ENCODE results near the gene LRRC75A.
"Not testable (repeated sequence)": the region's sequence is repeated elsewhere in the genome, so short reads cannot be mapped to it uniquely, and the experiment has no call there.

The LRRC75A gene

DNA sequence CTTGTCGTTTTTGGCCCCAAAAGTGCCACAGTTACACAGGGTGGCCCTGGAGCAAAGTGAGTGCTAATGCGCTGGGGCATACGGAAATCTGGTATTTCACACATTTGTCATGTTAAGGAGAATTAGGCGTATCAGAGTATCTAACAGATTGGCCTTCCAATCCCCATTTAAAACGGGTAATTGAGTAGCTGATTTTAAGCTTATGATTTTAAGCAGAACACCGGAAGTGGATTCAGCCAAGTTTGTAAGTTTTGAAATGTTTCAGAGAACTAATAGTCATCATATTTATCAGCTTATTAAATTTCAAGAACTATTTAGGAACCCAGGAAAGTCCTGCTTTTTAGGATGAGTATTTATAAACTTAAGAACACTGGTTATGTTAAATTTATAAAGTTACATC lies 19.5 kb downstream of the LRRC75A start:
- DNase-seq (ENCODE audit: low read depth, low spot score) = no peak

DNA sequence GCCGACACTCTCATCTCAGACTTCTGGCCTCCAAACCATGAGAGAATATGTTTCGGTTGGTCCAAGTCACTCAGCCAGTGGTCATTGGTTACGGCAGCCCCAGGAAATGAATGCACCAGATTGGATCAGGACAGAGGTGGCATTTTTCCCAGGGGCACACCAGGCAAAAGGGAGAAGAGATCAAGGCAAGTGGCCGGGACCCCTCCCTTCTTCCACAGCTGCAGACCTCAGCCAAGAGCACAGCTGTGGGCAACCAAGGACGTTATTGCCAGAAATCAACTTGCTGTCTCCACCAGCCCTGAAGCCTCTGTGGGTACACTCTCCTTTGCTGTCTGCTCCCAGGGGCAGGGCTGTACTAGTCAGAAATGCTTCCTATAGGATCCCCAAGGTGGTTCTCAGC lies 20.7 kb downstream of the LRRC75A start:
- no peak for DNase-seq (ENCODE audit: low read depth, low spot score)

DNA sequence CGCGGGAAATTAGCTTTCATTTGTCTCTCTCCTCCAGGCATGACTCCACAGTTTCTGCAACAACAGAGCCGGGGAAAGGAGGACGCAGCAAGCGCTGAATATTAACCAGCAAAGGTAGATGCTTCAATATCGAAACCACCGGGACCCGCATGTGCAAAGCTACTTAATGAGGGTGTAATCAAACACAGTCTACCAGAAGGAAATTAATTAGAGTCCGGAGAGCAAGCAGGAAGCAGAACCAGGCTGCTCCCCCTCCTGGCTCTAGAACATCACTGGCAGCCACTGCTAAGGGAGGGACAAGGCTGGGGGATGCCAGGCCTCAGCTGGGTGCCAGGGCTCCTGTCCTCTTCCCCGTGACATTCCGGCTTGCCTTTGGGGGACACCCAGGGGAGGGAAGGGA lies 21.7 kb downstream of the LRRC75A start:
- no peak for DNase-seq (ENCODE audit: low read depth, low spot score)

DNA sequence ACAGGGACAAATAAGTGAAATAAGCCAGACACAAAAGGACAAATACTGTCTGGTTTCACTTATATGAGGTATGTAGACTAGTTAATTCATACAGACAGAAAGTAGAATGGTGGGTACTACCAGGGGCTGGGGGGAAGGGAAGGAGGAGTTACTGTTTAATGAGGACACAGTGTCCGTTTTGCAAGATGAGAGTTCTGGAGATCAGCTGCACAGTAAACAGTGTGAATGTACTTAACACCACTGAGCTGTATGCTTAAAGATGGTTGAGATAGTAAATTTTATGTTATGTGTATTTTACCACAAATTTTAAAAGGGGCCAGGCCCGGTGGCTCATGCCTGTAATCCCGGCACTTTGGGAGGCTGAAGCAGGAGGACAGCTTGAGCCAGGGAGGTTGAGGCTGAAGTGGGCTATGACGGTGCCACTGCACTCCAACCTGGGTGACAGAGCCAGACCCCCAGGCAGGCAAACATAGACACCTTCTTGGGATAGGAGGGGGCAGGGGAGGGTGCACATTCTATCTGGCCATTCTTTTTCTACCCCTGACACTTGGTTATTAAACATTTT lies 23.5 kb downstream of the LRRC75A start:
- no peak for DNase-seq (ENCODE audit: low read depth, low spot score)

DNA sequence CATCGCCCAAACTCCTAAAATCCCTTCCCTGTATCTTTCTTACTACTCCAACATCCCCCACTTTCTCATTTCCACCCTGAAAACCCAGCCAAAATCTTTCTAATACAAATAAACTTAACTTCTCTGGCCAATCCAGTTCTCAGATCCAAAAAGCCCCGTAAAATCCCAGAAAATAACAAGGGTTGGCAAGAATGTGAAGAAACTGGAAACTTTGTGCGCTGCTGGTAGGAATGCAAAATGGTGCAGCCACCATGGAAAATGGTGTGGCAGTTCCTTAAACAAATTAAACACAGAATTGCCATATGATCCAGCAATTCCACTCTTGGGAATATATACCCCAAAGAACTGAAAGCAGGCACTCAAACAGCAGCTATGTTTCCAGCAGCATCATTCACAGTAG lies 24.1 kb downstream of the LRRC75A start:
- no peak for DNase-seq (ENCODE audit: low read depth, low spot score)

DNA sequence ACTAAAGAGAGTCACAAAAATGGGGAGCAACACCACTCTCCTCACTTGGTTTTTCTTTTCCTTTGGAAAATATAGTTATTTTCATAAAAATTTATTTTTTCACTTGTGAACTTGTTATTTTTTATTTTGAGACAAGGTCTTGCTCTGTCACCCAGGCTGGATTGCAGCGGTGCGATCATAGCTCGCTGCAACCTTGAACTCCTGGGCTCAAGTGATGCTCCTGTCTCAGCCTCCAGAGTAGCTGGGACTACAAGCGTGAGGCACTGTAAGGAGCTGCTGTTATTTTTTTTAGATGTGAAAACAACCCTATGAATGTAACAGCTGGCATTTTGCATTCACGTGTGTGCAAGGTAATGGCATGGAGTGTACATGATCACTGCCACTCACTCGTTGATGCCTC lies 24.9 kb downstream of the LRRC75A start:
- DNase-seq (ENCODE audit: low read depth, low spot score) = no peak

DNA sequence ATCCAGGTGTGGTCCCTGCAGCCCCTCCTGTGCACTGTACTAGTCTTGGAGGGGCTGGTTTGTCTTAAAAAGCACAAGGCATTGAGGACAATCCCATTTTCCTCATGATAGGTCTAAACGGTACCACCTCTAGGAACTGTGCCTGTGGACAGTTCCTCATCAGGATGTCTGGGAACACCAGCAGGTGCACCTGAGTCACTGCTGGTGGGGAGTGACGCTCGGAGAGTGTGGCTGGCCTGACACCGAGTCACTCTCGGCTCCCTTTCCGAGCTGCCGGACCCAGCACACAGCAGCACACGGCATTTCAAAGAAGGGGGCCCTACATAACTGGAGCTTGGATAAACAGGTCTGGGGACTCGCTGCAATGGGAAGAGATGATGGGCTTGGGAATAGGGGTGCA lies 25.6 kb downstream of the LRRC75A start:
- no peak for DNase-seq (ENCODE audit: low read depth, low spot score)

DNA sequence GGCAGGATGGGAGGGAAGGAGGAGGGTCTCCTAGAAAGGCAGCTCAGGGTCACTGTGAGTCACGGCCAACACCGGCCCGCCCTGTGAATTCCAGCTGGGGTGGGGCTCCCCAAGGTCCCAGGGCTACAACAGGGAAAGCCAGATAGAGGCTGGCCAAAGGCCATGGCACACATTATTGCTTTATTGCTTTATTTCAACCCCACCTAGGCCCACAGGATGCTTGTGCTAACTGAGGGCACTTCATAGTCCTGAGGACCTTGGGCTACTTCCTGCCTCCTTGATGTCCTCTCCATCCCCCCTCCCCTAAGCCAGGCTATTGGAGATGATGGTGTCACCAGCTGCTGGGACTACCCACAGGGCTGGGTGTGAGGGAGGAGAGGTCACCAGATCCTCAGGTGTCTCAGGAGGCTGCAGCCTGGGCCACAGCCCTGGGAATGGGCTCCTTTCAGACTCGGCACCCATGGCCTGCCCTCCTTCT lies 26.1 kb downstream of the LRRC75A start:
- DNase-seq (ENCODE audit: low read depth, low spot score) = no peak

DNA sequence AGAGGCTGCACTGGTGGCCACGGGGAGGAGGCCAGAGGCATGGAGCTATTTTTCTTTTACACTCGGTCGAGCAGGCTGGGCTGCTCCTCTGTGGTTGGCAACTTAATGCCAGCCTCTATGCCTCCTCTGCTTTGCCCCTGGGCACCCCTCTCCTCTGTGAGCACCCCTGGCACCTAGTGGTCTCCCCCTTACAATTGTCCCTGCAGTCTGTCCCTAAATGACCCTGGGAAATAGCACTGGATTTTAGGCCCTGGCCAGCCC lies 27.0 kb downstream of the LRRC75A start:
- no peak for DNase-seq (ENCODE audit: low read depth, low spot score)

DNA sequence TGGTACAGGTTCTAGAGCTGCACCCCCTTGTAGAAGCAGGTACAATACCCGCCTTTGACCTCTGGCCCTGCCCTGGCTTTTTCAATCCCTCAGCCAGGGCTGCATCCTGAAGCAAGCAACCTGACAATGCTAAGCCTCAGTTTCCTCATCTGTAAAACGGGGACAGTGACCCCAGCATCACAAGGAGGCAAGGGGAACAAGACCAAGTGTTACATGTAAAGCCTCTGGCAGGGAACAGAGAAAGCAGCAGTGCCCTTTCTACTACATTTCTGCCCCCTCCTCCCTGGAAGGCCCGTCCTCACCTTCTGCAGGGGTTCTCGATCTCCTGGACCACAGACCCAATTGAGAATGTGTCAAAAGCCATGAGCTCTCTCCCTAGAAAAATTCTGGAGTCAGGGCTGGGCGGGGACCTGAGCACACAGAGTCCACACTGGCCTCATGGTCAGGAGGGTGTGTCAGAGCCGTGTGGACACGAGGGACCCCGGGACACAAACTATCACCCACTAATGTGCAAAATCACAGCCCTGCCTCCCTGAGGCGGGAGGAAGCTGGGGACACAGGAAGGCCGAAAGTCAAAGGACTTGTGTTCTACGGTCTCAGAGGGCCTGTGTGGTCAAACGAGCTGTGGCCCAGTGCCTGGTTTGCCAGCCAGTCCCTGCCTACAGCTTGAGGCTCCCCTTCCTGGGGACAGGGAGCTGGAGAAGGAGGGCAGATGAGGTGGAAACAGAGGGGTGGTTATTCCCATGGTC lies 27.5 kb downstream of the LRRC75A start:
- no peak for DNase-seq (ENCODE audit: low read depth, low spot score)

DNA sequence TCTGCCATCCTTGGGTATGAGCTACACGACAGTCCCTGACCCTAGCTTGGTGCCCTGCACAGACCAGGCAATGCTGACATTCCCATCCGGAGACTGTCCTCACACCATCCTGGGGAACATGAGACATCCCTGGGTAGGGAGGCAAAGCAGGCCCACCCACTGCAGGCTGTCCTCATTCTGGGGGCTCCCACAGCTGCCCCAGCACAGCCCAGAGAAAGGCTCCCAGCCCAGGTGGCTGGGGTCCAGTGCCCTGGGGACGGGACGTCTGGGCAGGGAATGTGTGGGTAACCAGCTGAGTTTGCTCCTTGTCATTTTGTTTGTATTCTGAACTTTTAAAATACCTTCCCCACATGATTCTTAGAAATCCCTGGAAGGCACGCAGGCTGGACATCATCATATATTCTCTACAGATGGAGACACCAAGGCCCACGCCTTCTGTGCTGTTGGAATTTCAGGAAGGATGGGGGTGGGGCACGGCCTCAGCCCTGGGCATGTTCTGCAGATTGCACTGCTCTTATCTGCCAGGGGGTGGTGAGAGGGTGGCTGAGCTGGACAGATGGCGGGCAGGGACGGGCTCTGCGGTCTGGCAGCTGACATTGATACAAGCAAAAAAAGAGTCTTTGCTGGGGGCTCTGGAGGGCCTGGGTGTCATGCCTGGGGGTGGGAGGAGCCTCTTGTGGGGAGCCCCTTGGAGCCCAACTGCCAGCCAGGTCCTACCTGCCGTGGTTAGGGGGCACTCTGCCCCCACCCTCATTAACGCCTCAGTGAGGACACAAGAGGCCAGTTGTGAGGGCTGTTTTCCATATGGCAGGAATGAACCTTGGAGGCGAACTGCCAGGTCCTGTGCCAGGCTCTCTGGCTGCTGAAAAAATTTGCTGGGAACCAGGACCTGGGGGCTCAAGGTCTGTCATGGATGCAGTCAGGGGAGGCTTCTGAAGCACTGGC lies 28.4 kb downstream of the LRRC75A start:
- no peak for DNase-seq (ENCODE audit: low read depth, low spot score)

DNA sequence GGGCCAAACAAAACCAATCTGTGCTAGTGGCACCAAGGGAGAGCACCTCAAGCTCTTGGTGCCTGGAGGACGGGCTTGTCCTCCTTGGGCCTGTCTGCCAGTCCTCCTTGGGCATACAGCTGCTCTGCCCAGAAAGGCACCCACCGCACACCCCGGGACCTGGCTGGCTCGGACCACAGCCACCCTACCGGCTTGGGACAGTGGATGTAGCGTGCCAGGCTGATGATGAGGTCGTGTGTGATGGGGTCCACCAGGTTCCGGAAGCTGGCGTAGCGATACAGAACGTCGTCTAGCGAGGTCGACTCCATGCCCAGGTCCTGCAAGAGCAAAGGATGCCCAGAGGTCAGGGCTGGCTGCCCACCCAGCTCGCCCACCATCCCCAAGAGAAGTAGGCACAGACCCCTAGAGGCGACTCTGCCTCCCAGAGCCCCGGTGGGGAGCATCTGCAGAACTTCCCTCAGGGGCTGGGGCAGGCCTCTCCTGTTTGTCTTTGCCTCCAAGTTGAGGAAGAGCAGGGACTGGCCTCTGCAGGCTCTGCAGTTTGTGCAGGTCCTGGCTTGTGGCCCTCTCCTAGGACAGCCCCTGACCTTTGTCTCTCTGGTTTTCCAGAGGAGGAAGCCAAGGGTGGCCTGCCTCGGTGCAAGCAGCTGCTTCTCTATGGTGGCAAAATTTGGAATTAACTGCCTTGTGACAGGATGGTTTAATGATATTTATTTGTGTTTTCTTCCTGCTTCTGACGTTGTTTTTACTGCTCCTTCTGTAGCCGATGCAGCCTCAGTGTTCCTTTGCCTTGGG lies 29.7 kb downstream of the LRRC75A start:
- DNase-seq (ENCODE audit: low read depth, low spot score) = no peak

DNA sequence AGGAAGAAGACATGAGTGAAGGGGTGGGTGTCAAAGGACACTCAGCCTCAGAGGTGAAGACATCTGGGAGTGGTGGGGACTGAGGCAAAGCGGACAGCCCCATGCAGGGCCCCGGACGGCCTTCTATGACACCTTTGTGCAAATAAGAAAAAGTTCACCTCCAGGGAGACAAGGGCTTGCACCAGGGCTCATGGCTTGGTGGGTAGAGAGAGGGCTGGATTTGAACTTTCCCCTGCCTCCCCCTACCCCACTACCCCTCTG lies 30.5 kb downstream of the LRRC75A start:
- no peak for DNase-seq (ENCODE audit: low read depth, low spot score)

DNA sequence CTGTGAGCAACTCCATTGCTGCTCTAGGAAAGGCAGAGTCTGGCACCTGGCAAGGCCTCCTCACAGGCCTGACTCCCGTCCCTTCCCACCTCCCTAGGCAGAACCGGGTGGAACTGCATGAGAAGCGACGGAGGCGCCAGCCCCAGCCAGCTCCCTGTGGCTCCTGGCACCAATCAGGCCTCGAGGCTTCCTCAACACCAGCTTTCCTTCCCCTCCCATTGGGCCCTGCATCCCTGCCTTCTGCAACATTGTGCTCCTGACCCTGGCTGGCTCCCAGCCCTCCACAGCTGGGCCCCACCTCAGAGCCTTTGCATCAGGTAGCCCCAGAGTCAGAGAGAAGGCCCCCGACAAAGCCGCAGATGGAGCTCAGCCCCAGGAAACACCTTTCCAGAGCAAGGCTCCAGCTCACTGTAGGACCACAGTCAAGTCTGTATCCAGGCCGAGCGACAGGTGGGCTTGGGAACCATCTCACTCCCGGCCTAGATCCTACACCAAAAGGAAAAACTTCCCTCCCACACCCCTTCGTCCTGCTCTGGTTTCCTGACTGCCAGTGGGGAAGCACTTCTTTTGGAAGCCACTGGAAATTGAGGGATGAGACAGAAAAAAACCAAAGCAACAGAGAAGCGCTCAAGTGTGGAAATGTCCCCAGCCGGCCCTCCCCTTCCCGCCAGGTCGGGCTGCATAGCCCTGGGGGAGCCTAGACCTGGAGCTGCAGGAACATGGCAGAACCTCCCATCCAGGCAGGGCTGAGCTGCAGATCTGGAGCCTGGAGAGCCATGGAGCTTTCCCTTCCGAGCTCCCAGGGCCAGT lies 31.0 kb downstream of the LRRC75A start:
- no peak for DNase-seq (ENCODE audit: low read depth, low spot score)

DNA sequence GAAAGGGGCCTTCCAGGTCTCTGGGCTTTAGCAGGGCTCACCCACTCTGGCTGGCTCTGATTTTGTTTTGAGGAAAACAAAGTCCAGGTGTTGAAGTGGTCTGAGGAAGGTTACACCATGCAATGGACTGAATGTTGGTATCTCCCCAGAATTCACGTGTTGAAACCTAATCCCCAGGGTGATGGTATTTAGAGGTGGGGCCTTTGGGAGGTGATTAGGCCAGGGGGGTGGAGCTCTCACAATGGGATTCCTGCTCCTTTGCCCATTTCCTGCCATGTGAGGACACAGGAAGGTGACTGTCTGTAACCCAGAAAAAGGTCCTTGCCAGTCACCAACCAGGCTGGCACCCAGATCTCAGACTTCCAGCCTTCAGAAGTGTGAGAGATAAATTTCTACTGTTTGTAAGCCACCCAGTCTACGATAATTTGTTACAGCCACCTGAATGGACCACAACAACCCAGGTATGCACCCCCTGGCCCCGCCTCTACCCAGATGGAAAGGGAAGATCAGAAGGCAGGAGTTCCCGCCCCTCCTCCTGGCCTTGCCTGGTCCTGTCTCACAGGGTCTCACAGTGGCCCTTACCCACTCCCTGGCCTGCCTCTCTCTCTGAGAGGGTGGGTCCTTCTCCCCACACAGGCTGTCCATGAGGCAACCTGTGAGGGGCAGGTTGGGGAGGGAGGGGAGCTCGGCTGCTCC lies 32.0 kb downstream of the LRRC75A start:
- no peak for DNase-seq (ENCODE audit: low read depth, low spot score)

DNA sequence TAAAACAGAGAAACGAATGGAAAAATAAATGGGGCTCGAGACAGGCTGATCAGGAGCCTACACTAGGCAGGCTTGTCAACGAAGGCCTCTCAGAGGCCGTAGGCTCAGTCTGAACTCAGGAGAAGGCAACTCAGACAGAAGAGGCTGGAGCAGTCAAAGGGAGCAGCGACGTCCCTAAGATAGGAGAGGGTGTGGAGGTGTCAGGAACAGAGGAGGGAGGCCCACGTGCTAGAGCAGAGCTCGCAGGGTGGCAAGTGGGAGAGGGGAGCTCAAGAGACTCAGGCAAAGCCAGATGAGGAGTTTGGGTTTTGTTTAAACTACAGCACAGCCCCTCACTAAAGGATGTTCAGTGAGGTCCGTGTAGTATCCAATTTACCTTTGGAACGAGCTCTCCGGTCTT lies 32.7 kb downstream of the LRRC75A start:
- no peak for DNase-seq (ENCODE audit: low read depth, low spot score)

DNA sequence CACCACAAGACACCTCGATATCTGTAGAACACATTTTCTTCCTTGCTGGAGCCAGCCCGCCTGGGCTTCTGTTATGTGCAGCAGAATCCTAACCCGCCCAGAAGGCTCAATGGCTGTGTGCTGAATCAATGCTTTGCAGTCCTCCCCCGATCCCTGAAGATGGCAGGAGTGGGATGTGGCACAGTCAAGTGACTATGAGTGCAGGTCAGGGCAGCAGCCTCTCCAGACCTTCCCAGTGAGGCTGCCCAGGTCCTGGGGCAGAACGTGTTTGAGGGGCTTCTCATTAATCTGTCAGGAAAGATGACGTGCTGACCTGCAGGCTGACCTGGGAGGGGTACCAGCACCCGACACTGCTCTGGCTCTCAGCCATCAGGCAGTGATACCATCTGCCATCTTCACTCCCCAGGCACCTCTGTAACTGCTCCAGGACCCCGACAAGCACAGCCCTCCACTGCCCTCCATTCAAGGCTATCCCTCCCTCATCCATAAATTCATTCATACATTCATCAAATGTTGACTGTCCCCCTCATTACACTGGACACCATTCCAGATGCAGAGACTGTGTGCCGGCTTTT lies 35.2 kb downstream of the LRRC75A start:
- DNase-seq (ENCODE audit: low read depth, low spot score) = no peak

DNA sequence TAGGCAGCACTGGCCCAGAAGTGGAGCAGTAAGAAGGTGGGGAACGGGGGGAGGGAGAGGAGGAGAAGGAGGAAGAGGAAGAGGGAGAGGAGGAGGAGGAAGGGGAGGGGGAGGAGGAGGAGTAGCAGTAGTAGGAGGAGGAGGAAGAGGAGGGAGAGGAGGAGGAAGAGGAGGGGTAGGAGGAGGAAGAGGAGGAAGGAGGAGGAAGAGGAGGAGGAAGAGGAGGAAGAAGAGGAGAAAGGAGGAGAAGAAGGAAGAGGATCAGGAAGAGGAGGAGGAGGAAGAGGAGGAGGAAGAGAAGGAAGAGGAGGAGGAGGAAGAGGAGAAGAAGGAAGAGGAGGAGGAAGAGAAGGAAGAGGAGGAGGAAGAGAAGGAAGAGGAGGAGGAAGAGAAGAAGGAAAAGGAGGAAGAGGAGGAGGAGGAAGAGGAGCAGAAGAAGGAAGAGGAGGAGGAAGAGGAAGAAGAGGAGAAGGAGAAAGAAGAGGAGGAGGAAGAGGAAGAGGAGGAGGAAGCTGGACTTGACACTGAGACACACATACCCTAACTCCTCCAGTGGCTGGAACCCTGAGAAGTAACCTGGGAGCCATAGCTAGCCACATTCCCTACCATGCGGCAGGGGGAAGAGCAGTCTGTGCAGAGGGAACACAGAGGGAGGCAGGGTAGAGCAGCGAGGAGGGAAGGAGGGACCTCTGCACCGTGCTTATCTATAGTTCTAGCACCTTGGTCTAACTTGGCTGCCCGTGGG lies 35.8 kb downstream of the LRRC75A start:
- DNase-seq (ENCODE audit: low read depth, low spot score) = no peak

DNA sequence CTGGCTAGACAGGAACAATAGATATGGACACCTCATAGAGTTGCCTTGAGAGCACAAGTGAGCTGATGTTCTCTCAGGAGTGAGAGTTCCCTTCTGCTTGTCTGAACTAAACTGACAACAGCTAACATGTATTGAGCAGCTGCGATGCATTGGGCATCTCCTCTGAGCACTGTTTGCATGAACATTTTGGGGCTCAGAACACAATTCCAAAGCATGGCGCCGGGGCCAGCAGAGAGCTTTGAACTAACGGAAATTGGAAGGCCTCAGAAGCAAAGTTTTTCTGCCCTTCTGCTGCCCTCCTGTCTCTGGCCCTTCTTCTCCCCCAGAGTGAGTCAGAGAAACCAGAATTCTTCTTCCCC lies 38.5 kb downstream of the LRRC75A start:
- DNase-seq (ENCODE audit: low read depth, low spot score) = no peak

DNA sequence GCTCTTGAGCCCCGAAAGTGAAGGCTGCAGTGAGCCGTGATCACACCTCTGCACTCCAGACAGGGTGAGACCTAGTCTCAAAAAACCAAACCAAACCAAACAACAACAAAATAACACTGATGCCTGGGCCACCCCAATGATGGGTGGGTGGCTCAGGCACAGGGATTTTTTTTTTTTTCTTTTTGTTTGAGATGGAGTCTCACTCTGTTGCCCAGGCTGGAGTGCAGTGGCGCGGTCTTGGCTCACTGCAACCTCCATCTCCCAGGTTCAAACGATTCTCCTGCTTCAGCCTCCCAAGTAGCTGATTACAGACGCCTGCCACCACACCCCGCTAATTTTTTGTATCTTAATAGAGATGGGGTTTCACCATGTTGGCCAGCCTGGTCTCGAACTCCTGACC lies 39.7 kb downstream of the LRRC75A start:
- not testable (repeated sequence) for DNase-seq (ENCODE audit: low read depth, low spot score)
